Nephron progenitor cell (in vitro differentiated cells): ENCODE results near the gene CDH24.

ENCODE experiments used
- DNase-seq: peaks from one replicate; pipeline ENCODE4 v3.0.0; 2021
- H3K27ac Mint-ChIP-seq: 2 replicates; pipeline ENCODE4 v1.8.0; 2021; ENCODE audit warnings: mild to moderate bottlenecking, moderate library complexity, mixed read lengths
- H3K27me3 Mint-ChIP-seq: 2 replicates; pipeline ENCODE4 v1.8.0; 2021; ENCODE audit warnings: mild to moderate bottlenecking, low read depth, mixed read lengths; ENCODE audit not compliant: poor library complexity
- H3K36me3 Mint-ChIP-seq: 2 replicates; pipeline ENCODE4 v1.8.0; 2021; ENCODE audit warnings: low read depth, mixed read lengths
- H3K4me1 Mint-ChIP-seq: 2 replicates; pipeline ENCODE4 v1.8.0; 2021; ENCODE audit warnings: mixed read lengths
- H3K4me3 Mint-ChIP-seq: 2 replicates; pipeline ENCODE4 v1.8.0; 2021; ENCODE audit warnings: mild to moderate bottlenecking, moderate library complexity, mixed read lengths
- H3K9me3 Mint-ChIP-seq: 2 replicates; pipeline ENCODE4 v1.8.0; 2021; ENCODE audit warnings: mild to moderate bottlenecking, moderate library complexity, mixed read lengths
- TF ChIP-seq, protein P1 (sequence below): fragments of 200-600 bp; sonication (generic); IDR thresholded peaks from 2 replicates; pipeline ENCODE4 v1.5.0; 2021; ENCODE audit warnings: antibody characterized with exemption

Gene CDH24

DNA sequence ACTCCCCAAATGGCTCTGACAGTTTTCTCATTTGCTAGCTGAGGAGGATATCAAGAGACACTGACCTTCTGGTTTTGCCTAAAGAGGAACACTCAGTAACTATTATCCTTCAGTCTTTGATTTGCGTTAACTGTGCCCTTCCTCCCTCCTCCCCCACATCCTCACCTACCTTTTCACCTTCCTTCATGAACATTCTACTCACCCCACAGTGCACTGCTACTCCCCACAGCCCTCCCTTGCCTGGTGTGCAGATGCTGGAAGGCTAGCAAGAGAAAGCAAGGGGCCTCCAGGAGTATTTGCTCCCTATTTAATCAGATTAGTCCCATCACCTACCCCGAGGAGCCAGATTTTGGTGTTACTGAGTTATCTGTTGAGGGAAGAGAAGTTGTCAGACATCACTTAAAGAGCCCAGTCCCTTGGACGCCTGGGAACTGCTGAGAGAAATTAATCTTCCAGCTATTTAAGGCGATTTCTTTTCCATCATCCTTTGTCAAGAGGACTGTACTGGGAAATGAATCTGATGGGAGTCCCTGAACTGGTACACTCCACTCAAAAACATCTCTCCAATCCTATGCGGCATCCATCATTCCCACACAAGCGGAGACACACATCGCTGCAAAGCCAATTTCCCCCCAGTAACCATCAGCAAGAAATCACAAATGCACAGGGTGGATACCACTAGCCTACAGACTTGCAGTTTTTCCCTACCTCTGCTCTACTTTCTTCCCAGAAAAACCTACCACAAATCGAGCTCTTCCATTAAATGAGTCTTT, 34.1 kb downstream of the CDH24 start:
- DNase-seq = no peak
- peaks cover 75% of the 10 kb centered on the region for H3K4me1 Mint-ChIP-seq

DNA sequence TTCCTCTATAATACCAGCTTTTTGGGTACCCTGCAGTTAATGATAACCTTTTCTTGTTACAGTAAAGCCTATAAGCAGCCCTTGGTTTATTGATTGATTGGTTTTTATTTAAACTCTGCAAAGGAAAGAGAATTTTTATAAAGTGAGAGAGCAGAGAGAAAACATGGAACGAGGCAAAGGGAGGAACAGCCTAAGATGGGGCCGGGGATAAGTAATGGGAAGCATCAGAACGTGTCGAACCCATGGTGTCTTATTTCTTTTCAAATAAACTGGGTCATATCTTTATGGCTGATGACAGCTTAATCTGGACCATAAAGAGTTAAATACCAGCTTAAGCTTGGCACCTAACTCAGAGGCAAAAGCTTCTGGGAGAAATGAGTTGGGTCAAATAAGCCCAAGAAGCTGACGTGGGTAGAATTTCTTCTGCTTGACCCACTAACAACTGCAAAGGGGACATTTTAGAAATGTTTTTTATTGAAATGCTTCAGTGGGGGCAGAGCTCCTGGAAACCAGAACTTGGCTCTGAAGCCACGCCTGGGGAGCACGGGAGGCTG, 35.4 kb downstream of the CDH24 start:
- DNase-seq = no peak
- Mint-ChIP-seq H3K27ac (peak overlapping the region; percentile 99), H3K36me3 (peaks cover 12% of the 10 kb centered on the region), H3K9me3 (no peaks in the 10 kb centered on the region), H3K4me3 (peak overlapping the region; percentile 61), H3K4me1 (peaks cover 70% of the 10 kb centered on the region), H3K27me3 (no peaks in the 10 kb centered on the region)
- TF ChIP-seq, protein P1, sequence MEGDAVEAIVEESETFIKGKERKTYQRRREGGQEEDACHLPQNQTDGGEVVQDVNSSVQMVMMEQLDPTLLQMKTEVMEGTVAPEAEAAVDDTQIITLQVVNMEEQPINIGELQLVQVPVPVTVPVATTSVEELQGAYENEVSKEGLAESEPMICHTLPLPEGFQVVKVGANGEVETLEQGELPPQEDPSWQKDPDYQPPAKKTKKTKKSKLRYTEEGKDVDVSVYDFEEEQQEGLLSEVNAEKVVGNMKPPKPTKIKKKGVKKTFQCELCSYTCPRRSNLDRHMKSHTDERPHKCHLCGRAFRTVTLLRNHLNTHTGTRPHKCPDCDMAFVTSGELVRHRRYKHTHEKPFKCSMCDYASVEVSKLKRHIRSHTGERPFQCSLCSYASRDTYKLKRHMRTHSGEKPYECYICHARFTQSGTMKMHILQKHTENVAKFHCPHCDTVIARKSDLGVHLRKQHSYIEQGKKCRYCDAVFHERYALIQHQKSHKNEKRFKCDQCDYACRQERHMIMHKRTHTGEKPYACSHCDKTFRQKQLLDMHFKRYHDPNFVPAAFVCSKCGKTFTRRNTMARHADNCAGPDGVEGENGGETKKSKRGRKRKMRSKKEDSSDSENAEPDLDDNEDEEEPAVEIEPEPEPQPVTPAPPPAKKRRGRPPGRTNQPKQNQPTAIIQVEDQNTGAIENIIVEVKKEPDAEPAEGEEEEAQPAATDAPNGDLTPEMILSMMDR = no peak

More for the DNA sequence above, 34.1 kb downstream of the CDH24 start:
- TF ChIP-seq, protein P1 = no peak
- H3K27me3 Mint-ChIP-seq = no peaks in the 10 kb centered on the region
- H3K9me3 Mint-ChIP-seq = no peaks in the 10 kb centered on the region
- H3K4me3 Mint-ChIP-seq = peak overlapping the region; percentile 71
- peak overlapping the region; percentile 99 for H3K27ac Mint-ChIP-seq
- peaks cover 17% of the 10 kb centered on the region for H3K36me3 Mint-ChIP-seq

DNA sequence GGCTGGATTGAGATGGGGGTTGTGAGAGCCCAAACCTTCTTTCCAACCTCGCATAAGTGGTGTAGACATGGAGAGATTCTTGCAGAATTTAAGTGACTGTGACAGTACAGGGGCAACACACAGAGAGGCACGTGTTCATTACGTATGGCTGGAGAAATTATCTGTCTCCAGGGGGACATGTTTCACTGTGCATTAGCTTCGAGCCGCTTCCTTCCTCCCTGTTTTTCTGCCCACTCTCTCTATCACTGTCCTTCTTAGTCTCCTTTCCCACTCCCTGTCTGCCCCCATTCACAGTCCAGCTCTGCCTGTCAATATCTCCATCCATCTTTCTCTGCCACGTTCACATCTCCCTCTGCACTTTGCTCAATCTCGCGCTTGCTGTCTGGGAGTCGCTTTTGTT, 35.9 kb downstream of the CDH24 start:
- peaks cover 70% of the 10 kb centered on the region for H3K4me1 Mint-ChIP-seq
- H3K9me3 Mint-ChIP-seq = no peaks in the 10 kb centered on the region
- H3K27ac Mint-ChIP-seq = peak overlapping the region; percentile 99
- peaks cover 12% of the 10 kb centered on the region for H3K36me3 Mint-ChIP-seq
- H3K27me3 Mint-ChIP-seq = no peaks in the 10 kb centered on the region
- TF ChIP-seq, protein P1 = no peak
- peak overlapping the region; percentile 61 for H3K4me3 Mint-ChIP-seq
- no peak for DNase-seq

DNA sequence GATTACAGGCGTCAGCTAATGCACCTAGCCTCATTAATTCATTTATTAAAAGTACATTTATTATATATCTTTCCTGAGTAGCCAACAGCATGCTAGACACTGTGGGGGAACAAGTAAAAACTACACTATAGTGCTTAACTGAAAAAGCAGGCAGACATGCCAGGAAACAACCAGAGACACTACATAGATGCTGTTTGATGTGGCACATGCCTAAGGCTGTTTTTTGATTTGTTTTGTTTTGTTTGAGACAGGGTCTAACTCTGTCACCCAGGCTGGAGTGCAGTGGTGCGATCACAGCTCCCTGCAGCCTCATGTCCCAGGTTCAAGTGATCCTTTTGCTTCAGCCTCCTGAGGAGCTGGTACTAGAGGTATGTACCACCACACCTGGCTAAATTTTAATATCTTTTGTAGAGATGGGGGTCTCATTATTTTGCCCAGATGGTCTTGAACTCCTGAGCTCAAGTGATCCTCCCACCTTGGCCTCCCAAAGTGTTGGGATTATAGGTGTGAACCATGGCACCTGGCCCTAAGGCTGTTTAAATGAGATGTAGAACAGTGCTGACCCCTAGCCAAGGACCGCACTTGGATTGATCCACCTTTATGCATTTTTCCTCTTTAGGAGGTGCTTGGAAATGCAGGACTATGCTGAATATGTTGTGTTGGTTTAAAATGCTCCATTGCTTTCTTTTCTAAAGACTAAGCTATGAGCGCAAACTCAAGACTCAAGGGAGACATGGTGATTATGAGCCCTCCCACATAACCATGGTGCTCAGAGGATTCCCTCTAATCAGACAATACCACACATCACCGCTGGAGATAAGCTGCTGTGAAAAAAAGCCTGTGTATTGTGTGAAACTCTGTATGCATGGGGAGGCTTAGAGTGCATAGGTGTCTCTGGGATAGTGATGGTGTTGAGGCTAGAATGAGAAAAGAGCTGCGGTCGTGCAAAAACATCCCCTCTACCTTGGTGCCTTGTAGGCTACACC, 36.9 kb downstream of the CDH24 start:
- H3K4me3 Mint-ChIP-seq = peak overlapping the region; percentile 61
- no peaks in the 10 kb centered on the region for H3K9me3 Mint-ChIP-seq
- H3K36me3 Mint-ChIP-seq = peaks cover 6% of the 10 kb centered on the region
- H3K27me3 Mint-ChIP-seq = peaks cover 3% of the 10 kb centered on the region
- H3K4me1 Mint-ChIP-seq = peaks cover 67% of the 10 kb centered on the region
- peak overlapping the region; percentile 99 for H3K27ac Mint-ChIP-seq
- TF ChIP-seq, protein P1 = no peak
- DNase-seq = no peak

DNA sequence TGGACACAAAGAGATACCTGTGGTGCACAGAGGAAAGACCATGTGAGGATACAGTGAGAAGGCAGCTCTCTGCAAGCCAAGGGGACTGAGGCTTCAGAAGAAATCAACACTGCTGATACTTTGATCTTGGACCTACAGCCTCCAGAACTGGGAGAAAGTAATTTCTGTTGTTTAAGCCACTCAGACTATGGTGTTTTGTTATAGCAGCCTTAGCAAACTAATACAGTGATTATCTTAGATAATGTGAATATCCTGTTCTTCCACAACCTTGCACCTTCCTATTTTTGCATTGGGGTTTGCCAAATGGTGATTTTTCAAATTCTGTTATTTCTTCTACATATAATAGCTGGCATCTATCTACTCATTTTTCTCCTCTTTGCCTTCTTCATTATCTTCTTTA, 39.2 kb downstream of the CDH24 start:
- Mint-ChIP-seq H3K4me3 (no peak overlapping the region), H3K9me3 (no peaks in the 10 kb centered on the region), H3K4me1 (peaks cover 50% of the 10 kb centered on the region), H3K36me3 (peaks cover 6% of the 10 kb centered on the region), H3K27me3 (peaks cover 3% of the 10 kb centered on the region), H3K27ac (no peak overlapping the region)
- TF ChIP-seq, protein P1 = no peak
- DNase-seq = no peak
